K562 (cell line): ENCODE results near the gene PSME1. TPM values are rescaled to one million over a fixed set of nuclear protein-coding genes. Genes with fewer than 3 reads are reported as not detected.

ENCODE experiments used
- BHLHE40 ChIP-seq: IDR thresholded peaks from 2 replicates; pipeline ENCODE4 v1.6.1; 2011; ENCODE audit warnings: low read length, improper control_type of control experiment
- E2F4 ChIP-seq: sonication (generic); formaldehyde crosslinking; IDR thresholded peaks from 2 replicates; pipeline ENCODE4 v1.8.0; 2022; ENCODE audit warnings: mild to moderate bottlenecking, low read depth, missing genetic modification reagents
- E2F6 ChIP-seq, 2 experiments: IDR thresholded peaks; 2 replicates each; pipeline ENCODE4 v1.6.1; 2011; ENCODE audit warnings: borderline replicate concordance in 1 of 2, control low read depth in 1 of 2, low read depth in 1 of 2, low read length in 1 of 2, mild to moderate bottlenecking in 1 of 2, mixed read lengths in 1 of 2, moderate library complexity in 1 of 2; ENCODE audit not compliant: insufficient read depth in 1 of 2, insufficient read length in 1 of 2, poor library complexity in 1 of 2, severe bottlenecking in 1 of 2; ENCODE audit errors: extremely low read depth in 1 of 2
- FOXP1 ChIP-seq: sonication (generic); formaldehyde crosslinking; IDR thresholded peaks from 2 replicates; pipeline ENCODE4 v1.8.0; 2022; ENCODE audit warnings: mild to moderate bottlenecking, missing genetic modification reagents
- HDAC6 ChIP-seq: IDR thresholded peaks from 2 replicates; pipeline ENCODE4 v1.6.1; 2012; ENCODE audit warnings: low read depth, mild to moderate bottlenecking, control low read depth, inconsistent platforms, low read length, moderate library complexity
- ILK ChIP-seq: fragments of 450-650 bp; IDR thresholded peaks from 2 replicates; pipeline ENCODE4 v1.6.1; 2016; ENCODE audit warnings: missing genetic modification characterization, low read depth, mild to moderate bottlenecking, missing compliant biosample characterization, moderate library complexity, borderline replicate concordance
- KAT7 ChIP-seq: sonication (generic); formaldehyde crosslinking; IDR thresholded peaks from 2 replicates; pipeline ENCODE4 v1.8.0; 2022; ENCODE audit warnings: missing genetic modification reagents, mild to moderate bottlenecking, borderline replicate concordance
- KDM2B ChIP-seq: fragments of 250-450 bp; sonication (Bioruptor Pico); IDR thresholded peaks from 2 replicates; pipeline ENCODE4 v1.8.0; 2021; ENCODE audit warnings: mild to moderate bottlenecking, moderate library complexity
- MBD1 ChIP-seq: fragments of 250-450 bp; sonication (Bioruptor Pico); IDR thresholded peaks from 2 replicates; pipeline ENCODE4 v1.8.0; 2022; ENCODE audit warnings: inconsistent platforms
- MTA3 ChIP-seq: fragments of 450-650 bp; formaldehyde crosslinking; IDR thresholded peaks from 2 replicates; pipeline ENCODE4 v1.6.1; 2017; ENCODE audit warnings: mild to moderate bottlenecking, borderline replicate concordance
- PHF21A ChIP-seq: fragments of 450-650 bp; IDR thresholded peaks from 2 replicates; pipeline ENCODE4 v1.6.1; 2017; ENCODE audit warnings: low read depth, borderline replicate concordance
- POLR2B ChIP-seq: fragments of 450-650 bp; IDR thresholded peaks from 2 replicates; pipeline ENCODE4 v1.6.1; 2018; ENCODE audit warnings: low read depth; ENCODE audit not compliant: partially characterized antibody
- POLR2H ChIP-seq: IDR thresholded peaks from 2 replicates; pipeline ENCODE4 v1.6.1; 2016; ENCODE audit warnings: missing genetic modification characterization, low read depth, mild to moderate bottlenecking, control low read depth, missing compliant biosample characterization, moderate library complexity
- RBM34 ChIP-seq: fragments of 200-400 bp; formaldehyde crosslinking; IDR thresholded peaks from 2 replicates; pipeline ENCODE4 v1.6.1; 2018; ENCODE audit warnings: low read length, borderline replicate concordance; ENCODE audit not compliant: insufficient read depth
- SMARCA4 ChIP-seq: fragments of 450-650 bp; IDR thresholded peaks from 2 replicates; pipeline ENCODE4 v1.6.1; 2016
- TAF9B ChIP-seq: fragments of 450-650 bp; IDR thresholded peaks from 2 replicates; pipeline ENCODE4 v1.6.1; 2018; ENCODE audit warnings: mild to moderate bottlenecking; ENCODE audit not compliant: partially characterized antibody
- TCF3 ChIP-seq: sonication (generic); formaldehyde crosslinking; IDR thresholded peaks from 2 replicates; pipeline ENCODE4 v1.4.0; 2020; ENCODE audit warnings: mild to moderate bottlenecking, missing genetic modification reagents
- ZEB2 ChIP-seq: fragments of 450-650 bp; IDR thresholded peaks from 2 replicates; pipeline ENCODE4 v1.6.1; 2016
- ZNF140 ChIP-seq: fragments of 250-450 bp; sonication (Bioruptor Pico); IDR thresholded peaks from 2 replicates; pipeline ENCODE4 v1.8.0; 2021; ENCODE audit warnings: moderate library complexity, mild to moderate bottlenecking, inconsistent platforms
- ZNF197 ChIP-seq: fragments of 200-800 bp; sonication (Bioruptor generic); IDR thresholded peaks from 2 replicates; pipeline ENCODE4 v1.6.1; 2016; ENCODE audit warnings: low read depth, missing genetic modification characterization, missing compliant biosample characterization
- ZNF217 ChIP-seq: sonication (generic); formaldehyde crosslinking; IDR thresholded peaks from 2 replicates; pipeline ENCODE4 v1.8.0; 2022; ENCODE audit warnings: mild to moderate bottlenecking, missing genetic modification reagents
- ZNF507 ChIP-seq: conservative IDR thresholded peaks from 2 replicates; pipeline ENCODE4 v1.6.1; 2017; ENCODE audit warnings: missing genetic modification characterization, missing compliant biosample characterization
- ZNF696 ChIP-seq: fragments of 250-450 bp; sonication (Bioruptor Pico); conservative IDR thresholded peaks from 2 replicates; pipeline ENCODE4 v1.4.0; 2020; ENCODE audit warnings: mild to moderate bottlenecking, moderate library complexity
- polyA plus RNA-seq, 8 experiments: library from polyadenylated mRNA; depleted of rRNA in 4 of 8; stranded (reverse) in 5 of 8; unstranded in 3 of 8; fragments of >200 nt; fragmentation: Nextera tagmentation in 2 of 8; fragmentation: Illumina TruSeq in 1 of 8; extraction: Ambion mirVana in 2 of 8; extraction: Trizol in 1 of 8; gene quantifications; 2 replicates each; pipeline versions ENCODE4 v1.2.1 to v1.2.3, GENCODE V29; 2011 to 2014; ENCODE audit warnings: inconsistent platforms in 1 of 8, missing spikeins in 1 of 8
- total RNA-seq, 7 experiments: library from RNA; depleted of rRNA in 6 of 7; stranded (reverse); fragments of >200 nt in 6 of 7; fragmentation: Illumina TruSeq in 2 of 7; extraction: Trizol in 2 of 7; gene quantifications; 2 replicates each; pipeline versions ENCODE4 v1.2.1 to v1.2.3, GENCODE V29; 2011 to 2021; ENCODE audit warnings: low replicate concordance in 1 of 7
- TF ChIP-seq, protein P1 (sequence below): fragments of 250-450 bp; sonication (Bioruptor Pico); IDR thresholded peaks from 2 replicates; pipeline ENCODE4 v1.5.0; 2021

Gene PSME1
- total and polyA plus RNA-seq, 9 of the 15 experiments (the other 6 are each of a cell fraction or from before 2014, with no cell fraction given) = 20.3 to 180 (median 67.5) TPM

DNA sequence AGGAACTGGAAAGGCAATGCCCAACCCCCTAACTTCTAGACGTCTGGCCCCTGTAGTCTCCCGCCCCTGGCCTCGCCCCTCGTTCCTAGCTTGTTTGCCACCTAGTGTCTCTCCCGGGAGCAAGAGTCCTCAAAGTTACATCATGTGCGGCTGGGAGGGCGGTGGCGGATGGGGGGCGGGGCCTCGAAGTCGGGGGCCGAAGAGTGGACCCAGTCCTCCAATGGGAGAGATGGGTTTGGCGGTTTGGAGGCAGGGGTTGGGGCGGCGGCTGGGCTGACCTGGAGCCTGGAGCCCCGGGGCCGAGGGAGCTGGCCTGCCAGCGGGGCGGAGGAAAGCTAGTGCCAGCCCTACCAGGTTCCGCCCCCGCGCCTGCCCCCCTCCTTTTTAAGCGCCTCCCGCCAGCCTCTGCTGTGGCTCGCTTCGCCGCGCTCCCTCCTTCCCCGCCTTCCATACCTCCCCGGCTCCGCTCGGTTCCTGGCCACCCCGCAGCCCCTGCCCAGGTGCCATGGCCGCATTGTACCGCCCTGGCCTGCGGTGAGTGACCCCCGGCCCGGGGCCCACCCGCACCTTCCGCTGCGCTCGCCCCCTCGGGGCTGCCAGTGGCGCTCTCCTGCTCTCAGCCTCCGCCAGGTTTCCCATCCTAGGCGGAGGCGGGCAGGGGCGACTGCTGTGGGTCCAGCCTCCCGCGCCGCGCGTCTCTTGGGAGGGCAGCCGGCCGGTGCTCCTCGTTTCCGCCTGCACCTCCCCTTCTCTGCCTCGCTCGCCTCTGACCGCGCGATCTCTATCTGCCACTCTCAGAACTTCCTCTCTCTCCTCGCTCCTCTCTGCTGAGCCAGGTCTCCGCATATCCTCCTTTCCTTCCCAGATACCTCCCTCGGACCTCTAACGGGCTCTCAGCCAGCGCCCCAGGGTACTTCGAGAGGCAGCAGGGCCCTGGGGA is 41.8 kb upstream of the PSME1 start, which contains the start of gene PCK2 (continued):
- TF ChIP-seq E2F6 (IDR thresholded peaks at IDR 0.05; ENCODE audit: borderline replicate concordance in 1 of 2, extremely low read depth in 1 of 2, insufficient read depth in 1 of 2, insufficient read length in 1 of 2, low read depth in 1 of 2, low read length in 1 of 2, poor library complexity in 1 of 2, severe bottlenecking in 1 of 2) (peak; percentile 53 to 57), KDM2B (CRISPR knock-in tag) (no peak; the same call in 1 of the 2 replicates), KAT7 (CRISPR knock-in tag) (peak; percentile 65; the same call in 1 of the 2 replicates), ZNF140 (CRISPR knock-in tag) (no peak), TCF3 (CRISPR knock-in tag) (0 out of 2 replicates have a peak, but pooled peaks have one; percentile 7), ZNF507 (tag) (no peak), POLR2H (tag) (peak; percentile 92), SMARCA4 (peak; percentile 52; the same call in 1 of the 2 replicates), FOXP1 (CRISPR knock-in tag) (no peak), ILK (tag) (no peak), ZNF217 (no peak), MBD1 (CRISPR knock-in tag) (no peak), ZNF696 (CRISPR knock-in tag) (no peak), E2F4 (CRISPR knock-in tag) (no peak), MTA3 (peak; percentile 84), PHF21A (no peak), POLR2B (peak; percentile 92), ZNF197 (CRISPR knock-in tag) (no peak), TAF9B (peak; percentile 69), HDAC6 (no peak), ZEB2 (no peak), BHLHE40 (no peak), RBM34 (no peak)
- TF ChIP-seq, protein P1, sequence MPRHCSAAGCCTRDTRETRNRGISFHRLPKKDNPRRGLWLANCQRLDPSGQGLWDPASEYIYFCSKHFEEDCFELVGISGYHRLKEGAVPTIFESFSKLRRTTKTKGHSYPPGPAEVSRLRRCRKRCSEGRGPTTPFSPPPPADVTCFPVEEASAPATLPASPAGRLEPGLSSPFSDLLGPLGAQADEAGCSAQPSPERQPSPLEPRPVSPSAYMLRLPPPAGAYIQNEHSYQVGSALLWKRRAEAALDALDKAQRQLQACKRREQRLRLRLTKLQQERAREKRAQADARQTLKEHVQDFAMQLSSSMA (CRISPR knock-in tag) = 0 out of 2 replicates have a peak, but pooled peaks have one; percentile 69
